OCI-LY3 (cell line): ENCODE results near the gene PRSS50.

Experiments used
- H2AFZ ChIP-seq: fragments of 200-600, 300-600 bp; shearing (Covaris generic); 2 replicates; pipeline ENCODE4 v1.6.0; 2014; ENCODE audit warnings: antibody characterized with exemption, low read depth, low read length
- H3K27ac ChIP-seq: fragments of 200-600, 300-600 bp; sonication (generic); 2 replicates; pipeline ENCODE4 v1.5.1; 2014; ENCODE audit warnings: mild to moderate bottlenecking, low read length, moderate library complexity, mixed read lengths
- H3K27me3 ChIP-seq: fragments of 200-600, 300-600 bp; sonication (generic); 2 replicates; pipeline ENCODE4 v1.6.1; 2014; ENCODE audit warnings: low read depth, low read length, mixed read lengths
- H3K36me3 ChIP-seq: fragments of 200-600, 300-600 bp; sonication (generic); replicated peaks from 2 replicates; pipeline ENCODE3; 2014; ENCODE audit warnings: low read depth, low read length, mixed read lengths
- H3K4me1 ChIP-seq: fragments of 300-600, 200-600 bp; sonication (generic); 2 replicates; pipeline ENCODE4 v1.6.1; 2014; ENCODE audit warnings: low read length, mixed read lengths
- H3K4me2 ChIP-seq: fragments of 200-600, 300-600 bp; sonication (generic); 2 replicates; pipeline ENCODE4 v1.6.1; 2014; ENCODE audit warnings: low read length, mixed read lengths
- H3K4me3 ChIP-seq: fragments of 300-600, 200-600 bp; sonication (generic); 2 replicates; pipeline ENCODE4 v1.5.1; 2014; ENCODE audit warnings: antibody characterized with exemption, mild to moderate bottlenecking, low read length, moderate library complexity
- H3K79me2 ChIP-seq: fragments of 300-600, 200-600 bp; shearing (Covaris generic); 2 replicates; pipeline ENCODE4 v1.6.1; 2014; ENCODE audit warnings: mild to moderate bottlenecking, low read length, mixed read lengths
- H3K9ac ChIP-seq: fragments of 300-600, 200-600 bp; shearing (Covaris generic); 2 replicates; pipeline ENCODE4 v1.6.0; 2014; ENCODE audit warnings: mild to moderate bottlenecking, low read length, moderate library complexity
- H3K9me3 ChIP-seq: fragments of 200-600, 300-600 bp; shearing (Covaris generic); 2 replicates; pipeline ENCODE4 v1.6.1; 2014; ENCODE audit warnings: low read length, mixed read lengths; ENCODE audit not compliant: insufficient read depth
- H4K20me1 ChIP-seq: fragments of 200-600, 300-600 bp; sonication (generic); 2 replicates; pipeline ENCODE4 v1.6.1; 2016; ENCODE audit warnings: low read length, mixed read lengths; ENCODE audit not compliant: insufficient read depth
- CTCF ChIP-seq: fragments of 200-600, 300-600 bp; sonication (generic); IDR thresholded peaks from 2 replicates; pipeline ENCODE4 v1.5.1; 2014; ENCODE audit warnings: antibody characterized with exemption, low read length, low read depth
- EZH2phosphoT487 ChIP-seq: fragments of 200-600 bp; shearing (Covaris generic); IDR thresholded peaks from 2 replicates; pipeline ENCODE4 v1.6.1; 2018; ENCODE audit warnings: antibody characterized with exemption, mixed run types, low read depth

PRSS50 gene

GRCh38 chr3:46714728-46715506 is 2.8 kb downstream of the PRSS50 start:
- Histone ChIP-seq H4K20me1 (no peaks in the 10 kb centered on the region), H3K36me3 (peaks cover 3% of the 10 kb centered on the region), H3K9me3 (no peaks in the 10 kb centered on the region), H3K4me1 (peaks cover 11% of the 10 kb centered on the region), H3K9ac (no peak overlapping the region), H2AFZ (no peak overlapping the region), H3K4me2 (no peak overlapping the region), H3K4me3 (no peak overlapping the region), H3K79me2 (no peaks in the 10 kb centered on the region), H3K27me3 (peaks cover 10% of the 10 kb centered on the region; the same call in 1 of the 2 replicates), H3K27ac (no peak overlapping the region)
- TF ChIP-seq EZH2phosphoT487 = no peak
- no peak for TF ChIP-seq CTCF

GRCh38 chr3:46713898-46714552 is 3.6 kb downstream of the PRSS50 start:
- no peak overlapping the region for H2AFZ ChIP-seq
- no peak for TF ChIP-seq CTCF
- TF ChIP-seq EZH2phosphoT487 = no peak

GRCh38 chr3:46713050-46713897 is 4.4 kb downstream of the PRSS50 start:
- Histone ChIP-seq H3K9me3 (no peaks in the 10 kb centered on the region), H3K27ac (no peak overlapping the region), H3K79me2 (no peaks in the 10 kb centered on the region), H3K4me3 (no peak overlapping the region), H3K4me1 (peaks cover 11% of the 10 kb centered on the region), H3K36me3 (peaks cover 11% of the 10 kb centered on the region), H3K4me2 (0 out of 2 replicates have a peak overlapping the region, but pooled peaks have one; percentile 12), H4K20me1 (no peaks in the 10 kb centered on the region), H3K27me3 (no peaks in the 10 kb centered on the region), H2AFZ (no peak overlapping the region), H3K9ac (no peak overlapping the region)
- TF ChIP-seq CTCF (no peak), EZH2phosphoT487 (no peak)

More at GRCh38 chr3:46713898-46714552, 3.6 kb downstream of the PRSS50 start:
- Histone ChIP-seq H3K4me1 (peaks cover 11% of the 10 kb centered on the region), H3K9ac (no peak overlapping the region), H3K79me2 (no peaks in the 10 kb centered on the region), H3K27ac (no peak overlapping the region), H4K20me1 (no peaks in the 10 kb centered on the region), H3K27me3 (peaks cover 3% of the 10 kb centered on the region; the same call in 1 of the 2 replicates), H3K9me3 (no peaks in the 10 kb centered on the region), H3K36me3 (peaks cover 7% of the 10 kb centered on the region), H3K4me2 (peak overlapping the region; percentile 12), H3K4me3 (no peak overlapping the region)
